GM19328 (cell line): ENCODE measurements around the gene P2RY14.

ENCODE experiments used
- ATAC-seq: cut with Tn5 transposase; IDR thresholded peaks from one replicate; pipeline ENCODE4 v1.9.1; 2021; ENCODE audit warnings: mild to moderate bottlenecking, moderate library complexity; ENCODE audit not compliant: unreplicated experiment

Gene P2RY14

DNA sequence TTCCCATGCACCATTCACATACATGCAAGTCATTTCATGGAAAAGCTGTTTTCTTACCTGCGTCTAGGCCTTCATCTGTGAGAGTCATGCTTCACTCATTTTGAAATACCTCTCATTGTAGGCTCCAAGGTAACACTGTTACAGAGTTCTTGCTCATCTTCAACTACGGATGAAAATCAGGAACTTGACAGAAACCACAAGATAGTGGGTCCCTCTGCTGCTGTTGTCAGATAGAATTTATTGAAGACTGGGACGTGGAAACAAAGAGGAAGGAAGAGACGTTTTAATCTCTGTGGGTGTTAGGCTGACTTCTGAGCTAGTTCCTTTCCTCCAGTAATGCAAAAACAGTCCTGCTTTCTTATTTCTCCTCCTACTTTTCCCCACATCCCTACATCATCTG is at the start of gene P2RY14:
P2RY14 (minus strand) TSS at position 313 of the 400 bp plus-strand sequence. CDS start 64,226 bp downstream, outside the sequence.
- ATAC-seq: no peak

DNA sequence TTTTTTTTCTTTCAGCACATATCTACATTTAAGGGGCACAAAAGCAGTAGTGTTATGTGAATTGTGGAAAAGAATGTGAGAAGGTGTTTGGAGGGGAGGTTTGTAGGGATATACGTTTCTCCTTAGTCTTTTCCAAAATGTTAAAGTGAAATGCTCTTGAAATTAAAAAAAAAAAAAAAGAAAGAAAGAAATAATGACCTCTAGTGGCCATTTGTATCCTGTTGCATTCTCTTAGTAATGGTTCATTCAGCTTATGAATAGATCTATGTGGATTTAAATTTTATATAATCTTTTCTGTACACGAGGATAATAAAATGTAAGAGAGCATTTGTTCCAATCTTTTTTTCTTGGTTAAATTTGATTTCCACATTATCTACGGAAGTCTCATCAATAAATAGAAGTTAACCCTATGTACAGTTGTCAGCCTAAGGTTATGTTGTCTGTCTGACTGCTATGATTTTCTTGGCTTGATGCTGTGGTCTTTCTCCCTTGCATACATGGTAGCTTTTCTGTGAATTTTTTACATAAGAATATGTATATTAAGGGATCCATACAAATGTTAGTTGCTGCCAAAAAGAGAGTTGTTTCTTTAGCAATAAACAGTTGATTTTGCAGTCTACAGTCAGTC is 49.3 kb upstream of the P2RY14 start:
- ATAC-seq: no peak

DNA sequence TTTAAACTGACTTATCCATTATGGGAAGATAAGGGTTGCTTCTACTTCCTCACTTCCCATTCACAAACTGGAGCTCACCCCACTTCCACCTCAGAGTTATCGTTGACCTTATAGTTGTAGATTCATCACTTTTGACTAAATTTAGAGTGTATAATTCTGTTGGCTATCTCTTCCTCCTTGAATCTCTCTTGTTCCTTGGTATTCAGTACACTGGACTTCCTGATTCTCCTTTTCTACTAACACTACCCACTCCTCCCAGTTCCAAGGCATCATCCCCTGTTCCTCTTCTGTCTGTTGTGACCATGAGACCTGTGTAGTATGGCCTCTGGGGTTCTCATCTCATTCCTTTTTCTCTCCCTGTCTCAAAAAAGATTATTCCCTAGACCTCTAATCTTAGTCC is 44.2 kb upstream of the P2RY14 start:
- ATAC-seq: no peak

DNA sequence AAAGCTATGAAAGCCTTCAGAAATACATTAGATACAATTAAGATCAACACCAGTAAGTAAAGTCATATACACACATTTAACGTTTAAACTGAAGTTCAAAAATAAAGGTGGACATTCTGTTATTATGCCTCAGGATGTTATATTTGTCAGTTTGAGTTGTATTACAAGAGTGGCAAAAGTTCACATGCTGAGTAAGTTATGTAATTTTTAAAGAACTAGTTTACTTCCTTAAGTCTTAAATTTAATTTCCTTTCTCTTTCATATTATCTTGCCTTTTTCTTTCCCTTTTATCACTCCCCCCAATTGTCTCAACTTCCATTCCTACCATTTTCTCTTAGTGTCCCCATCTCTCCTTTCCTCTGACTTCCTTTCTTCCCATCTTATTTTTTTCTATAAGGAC is 43.2 kb upstream of the P2RY14 start:
- no peak for ATAC-seq

DNA sequence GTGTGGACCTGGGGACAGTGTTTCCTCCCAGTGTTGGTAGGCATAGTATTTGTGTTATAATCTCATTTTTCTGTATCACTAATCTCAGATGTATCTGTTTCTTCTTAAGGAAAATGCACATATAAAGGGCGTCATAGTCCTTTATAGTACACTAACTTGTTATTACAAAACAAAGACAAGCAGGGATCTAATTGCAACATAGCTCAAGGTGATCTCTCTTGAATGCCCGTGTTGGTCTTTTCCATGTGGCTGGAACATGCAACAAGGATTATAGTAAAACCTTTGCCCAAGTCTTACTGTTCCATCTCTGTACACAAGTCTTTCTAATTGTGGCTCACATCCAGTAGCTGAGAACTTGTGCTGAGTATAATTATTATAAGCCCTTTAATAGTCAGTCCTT is 41.8 kb upstream of the P2RY14 start:
- no peak for ATAC-seq

DNA sequence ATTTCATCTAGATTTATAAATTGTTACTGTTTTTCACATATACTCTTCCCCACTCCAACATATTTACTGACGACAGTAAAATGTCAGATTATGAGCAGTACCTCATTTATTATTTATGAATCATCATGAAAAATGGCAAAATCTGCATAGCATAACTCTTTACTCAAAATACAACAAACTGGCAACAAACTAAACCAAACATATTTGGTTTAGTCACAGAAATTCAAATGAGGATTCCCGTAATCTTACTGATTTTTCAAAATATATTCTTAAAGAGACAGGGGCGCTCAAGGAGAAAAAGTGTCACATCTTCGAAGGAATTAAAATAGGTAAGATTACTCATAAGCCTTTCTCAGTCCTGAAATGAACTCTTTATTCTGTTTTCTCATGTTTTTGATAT is 41.3 kb upstream of the P2RY14 start:
- ATAC-seq: no peak

DNA sequence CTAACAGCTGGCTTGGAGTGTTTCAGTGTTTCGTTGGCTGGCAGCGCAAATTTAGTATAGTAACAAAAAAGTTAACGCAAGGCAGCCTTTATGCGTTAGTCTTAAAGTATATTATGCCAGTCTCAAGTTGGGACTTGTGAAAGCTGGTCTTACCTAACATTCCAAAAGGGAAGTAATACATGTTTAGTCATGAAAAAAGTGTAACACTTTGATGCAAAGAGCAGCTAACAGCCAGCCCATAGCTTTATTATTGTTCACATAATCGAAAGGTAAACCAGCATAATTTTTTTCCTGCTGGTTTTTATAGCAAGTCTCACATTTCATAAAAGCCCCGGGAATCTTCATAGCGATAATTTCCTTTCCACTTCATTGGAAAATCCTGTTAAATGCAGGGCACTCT is 40.6 kb upstream of the P2RY14 start:
- ATAC-seq: no peak

DNA sequence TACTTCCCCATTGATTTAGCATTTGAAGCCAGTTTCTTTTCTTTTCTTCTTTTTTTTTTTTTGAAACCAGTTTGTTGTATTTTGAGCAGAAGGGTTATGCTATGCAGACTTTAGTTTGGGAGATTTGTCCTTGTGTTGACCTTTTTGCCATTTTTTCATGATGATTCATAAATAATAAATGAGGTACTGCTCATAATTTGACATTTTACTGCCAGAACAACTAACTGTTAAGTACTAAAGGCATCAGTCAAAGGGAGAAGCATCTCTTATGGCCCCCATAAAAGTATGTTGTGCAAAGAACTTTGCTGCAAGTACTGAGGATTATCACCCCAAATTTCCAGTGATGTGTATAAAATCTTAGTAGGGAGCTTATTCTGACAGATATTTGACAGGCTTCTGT is 40.0 kb upstream of the P2RY14 start:
- ATAC-seq: no peak

DNA sequence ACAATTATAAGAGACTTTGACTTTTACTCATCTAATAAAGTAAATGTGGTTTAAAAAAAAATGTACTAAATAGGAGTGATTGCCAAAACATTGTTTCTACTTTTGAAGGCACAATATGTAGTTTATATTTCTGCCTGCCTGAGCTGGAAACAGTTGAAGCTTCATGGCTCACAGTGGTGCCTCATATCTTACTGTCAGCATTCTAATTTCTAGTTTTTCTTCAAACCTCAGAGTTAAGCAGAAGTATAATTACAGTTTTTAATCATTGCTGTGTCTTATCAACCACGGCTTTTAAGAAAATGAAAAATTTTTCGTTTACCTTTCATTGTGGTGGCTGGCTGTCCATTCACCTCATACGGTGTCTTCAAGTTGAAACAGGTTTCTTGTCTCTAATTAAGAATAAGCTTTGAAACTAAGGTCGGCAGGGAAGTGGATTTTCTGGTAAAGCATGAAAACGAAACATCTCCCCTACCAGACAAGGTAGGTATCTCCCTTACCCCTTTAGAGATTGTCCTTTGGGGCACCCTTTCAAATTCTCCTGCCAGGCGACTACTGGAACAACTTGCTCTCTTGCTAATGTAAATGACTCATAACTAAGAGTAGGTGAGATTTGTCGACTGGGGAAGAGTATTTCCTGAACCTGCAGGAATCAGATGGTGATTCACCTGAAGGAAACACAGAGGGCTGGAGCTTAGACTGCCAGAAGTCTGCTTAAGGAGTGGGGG is 38.1 kb upstream of the P2RY14 start, which contains the start of gene GPR87:
GPR87 (minus strand) TSS at position 554 of the 725 bp plus-strand sequence. CDS start 16,720 bp downstream, outside the sequence.
- no peak for ATAC-seq

DNA sequence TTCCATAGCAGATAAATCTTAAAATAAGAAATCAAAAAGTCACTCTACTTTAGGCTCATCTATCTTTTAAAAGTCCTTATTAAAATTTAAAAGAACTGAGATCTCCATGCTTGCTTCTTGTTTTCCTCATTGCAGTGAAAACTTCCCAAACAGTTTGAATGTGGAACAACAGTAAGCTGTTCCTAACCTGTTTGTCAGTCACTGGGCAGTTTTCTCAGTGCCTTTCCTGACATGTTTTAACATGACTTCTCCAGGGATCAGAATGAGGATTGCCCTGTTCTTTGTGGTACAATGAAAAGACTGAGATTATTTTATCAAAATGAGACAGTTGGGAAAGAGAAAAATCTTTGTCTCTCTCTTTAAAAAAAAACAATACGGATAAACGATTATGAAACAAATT is 37.5 kb upstream of the P2RY14 start:
- ATAC-seq: no peak

DNA sequence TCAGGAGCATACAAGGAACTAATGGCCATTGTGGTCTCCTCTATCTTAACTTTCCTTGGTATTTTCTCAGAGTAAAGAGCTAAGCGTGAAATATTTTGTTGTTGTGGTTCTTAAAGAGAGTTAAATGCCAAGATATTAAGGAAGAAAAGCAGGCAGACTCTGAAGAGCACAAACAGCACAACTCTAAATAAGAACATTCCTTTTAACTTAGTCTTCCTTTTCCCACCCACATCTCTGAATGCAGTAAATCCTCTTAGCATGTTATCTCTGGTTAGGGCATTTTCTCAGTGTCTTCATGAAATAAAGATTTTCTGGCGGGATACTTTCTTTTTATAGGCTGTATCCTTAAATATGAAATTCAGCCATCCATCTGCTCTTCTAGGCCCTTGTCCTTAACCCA is 36.8 kb upstream of the P2RY14 start:
- ATAC-seq: no peak

DNA sequence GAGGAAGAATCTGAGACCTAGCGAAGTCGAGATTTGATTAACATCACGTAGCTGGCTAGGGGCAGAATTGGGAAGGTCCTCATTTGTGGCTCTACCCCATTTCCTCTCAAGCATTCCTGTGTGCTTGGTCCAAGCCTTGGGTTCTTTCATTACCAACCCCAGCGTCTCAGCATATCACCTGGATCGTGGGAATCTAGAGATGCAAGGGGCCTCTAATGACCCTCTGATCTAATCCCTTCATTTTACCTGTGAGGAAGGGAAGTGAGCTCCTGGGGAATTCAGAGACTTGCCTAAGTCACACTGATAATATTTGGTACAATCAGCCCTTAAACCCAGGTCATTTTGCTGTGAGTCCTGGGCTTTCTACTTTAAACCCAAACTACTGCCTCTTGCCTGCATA is 36.3 kb upstream of the P2RY14 start:
- ATAC-seq: no peak

DNA sequence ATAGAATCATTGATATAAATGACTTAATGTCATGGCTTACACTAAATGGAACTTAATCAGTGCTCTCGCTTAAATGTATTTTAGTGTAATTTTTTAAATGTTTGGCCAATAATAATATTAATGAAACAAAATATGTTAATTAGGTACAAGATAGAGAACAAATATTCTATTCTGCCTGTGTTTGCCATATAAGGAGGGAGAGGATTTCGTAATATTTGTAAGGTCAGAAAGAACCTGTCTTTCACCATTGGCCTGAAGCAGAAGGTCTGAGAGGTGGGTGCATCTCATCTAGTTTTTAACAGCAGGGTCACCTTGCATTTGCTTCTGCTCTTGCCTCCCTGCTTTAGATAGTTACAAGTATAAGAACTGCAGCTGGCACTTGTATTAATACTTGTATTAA is 35.8 kb upstream of the P2RY14 start:
- no peak for ATAC-seq

DNA sequence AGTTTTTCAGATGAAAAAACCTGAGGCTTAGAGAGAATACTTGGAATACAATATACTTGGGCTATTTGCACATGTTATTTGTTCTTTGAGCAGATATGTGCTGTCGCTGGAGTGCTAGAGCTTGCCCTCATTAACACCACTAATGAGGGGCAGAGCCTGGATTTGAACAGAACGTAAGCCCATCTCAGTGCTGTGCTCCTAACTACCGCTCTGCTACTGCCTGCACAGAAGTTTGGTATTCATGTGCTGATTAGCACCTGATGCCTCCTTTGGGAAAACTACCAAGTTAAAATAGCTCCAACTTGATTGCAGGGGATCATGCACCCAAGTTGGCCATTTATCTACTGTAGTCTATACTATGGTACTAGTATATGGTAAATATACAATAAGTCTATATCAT is 34.6 kb upstream of the P2RY14 start:
- no peak for ATAC-seq

DNA sequence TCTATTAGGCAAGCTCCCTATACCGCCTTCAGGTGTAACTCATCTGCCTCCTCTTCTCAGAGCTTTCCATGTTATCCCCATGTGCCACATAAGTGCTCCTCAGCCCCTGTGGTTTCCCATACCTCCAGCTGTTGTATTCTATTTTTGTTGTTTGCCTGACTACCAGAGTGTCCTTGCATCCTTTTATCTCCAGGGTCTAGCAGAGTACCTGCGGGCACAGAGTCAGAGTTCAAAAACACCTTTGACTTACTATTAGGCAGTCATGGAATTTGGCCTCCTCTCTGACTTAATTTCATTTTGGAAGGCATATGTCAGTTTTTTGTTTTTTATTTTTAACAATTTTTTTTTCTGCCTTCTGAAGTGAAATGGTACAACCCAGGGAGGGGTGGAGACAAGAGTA is 31.2 kb upstream of the P2RY14 start:
- no peak for ATAC-seq

DNA sequence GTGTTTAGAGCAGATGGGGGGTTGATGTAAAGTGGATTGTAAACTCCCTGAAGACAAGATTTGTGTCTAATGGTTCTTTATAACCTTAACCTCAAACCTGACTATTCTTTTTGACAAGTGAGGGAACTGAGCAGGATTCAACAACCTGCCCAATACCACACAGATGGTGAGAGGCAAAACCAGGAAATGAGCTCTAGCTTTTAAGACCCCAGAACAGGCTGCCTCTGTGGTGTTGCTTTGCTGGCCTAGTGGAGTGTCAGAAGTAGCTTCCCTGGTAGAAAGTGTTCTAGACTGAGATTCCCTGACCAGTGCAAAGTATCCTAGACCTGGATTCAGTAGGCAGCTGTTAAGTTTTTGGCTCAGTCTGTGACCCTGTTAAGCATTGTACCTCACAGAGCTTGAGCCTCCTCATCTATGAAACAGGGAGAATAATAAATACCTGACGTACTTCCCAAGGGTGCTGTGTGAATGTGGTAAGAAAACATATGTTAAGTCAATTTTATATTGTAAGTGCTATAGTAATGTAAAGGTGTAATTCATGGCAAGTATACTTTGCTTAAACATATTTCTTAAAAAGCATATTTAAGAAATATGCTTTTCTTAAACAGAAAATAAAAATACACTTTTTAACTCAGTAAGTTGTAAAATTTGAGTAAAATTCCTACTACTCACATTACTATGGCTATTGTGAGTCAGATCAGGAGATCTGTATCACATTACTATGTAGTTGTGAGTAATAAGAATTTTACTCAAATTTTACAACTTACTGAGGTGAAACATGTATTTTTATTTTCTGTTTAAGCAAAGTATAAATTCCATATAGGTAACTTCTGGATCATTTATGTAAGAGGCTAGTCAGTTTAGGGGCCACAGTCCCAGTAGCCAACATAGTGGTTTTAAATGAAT is 29.5 kb upstream of the P2RY14 start:
- ATAC-seq: no peak

DNA sequence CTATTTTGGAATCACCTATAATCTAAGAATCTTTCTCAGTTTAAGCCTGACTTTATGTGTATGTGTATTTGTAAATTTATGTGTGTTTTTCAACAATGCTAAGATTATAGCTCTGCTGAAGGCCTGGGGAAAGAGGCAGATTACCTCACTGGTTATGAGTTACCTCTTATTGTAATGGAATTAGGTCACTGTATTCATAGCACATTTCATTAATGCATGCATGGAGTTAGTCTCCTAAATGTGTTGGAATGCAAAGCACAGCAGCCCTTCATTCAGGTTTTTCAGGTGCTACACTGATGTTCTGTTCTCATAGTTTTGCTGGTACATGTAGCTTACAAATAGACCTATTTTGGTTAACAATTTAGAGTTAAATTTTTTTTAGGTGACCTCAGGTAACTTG is 28.8 kb upstream of the P2RY14 start:
- ATAC-seq: no peak

DNA sequence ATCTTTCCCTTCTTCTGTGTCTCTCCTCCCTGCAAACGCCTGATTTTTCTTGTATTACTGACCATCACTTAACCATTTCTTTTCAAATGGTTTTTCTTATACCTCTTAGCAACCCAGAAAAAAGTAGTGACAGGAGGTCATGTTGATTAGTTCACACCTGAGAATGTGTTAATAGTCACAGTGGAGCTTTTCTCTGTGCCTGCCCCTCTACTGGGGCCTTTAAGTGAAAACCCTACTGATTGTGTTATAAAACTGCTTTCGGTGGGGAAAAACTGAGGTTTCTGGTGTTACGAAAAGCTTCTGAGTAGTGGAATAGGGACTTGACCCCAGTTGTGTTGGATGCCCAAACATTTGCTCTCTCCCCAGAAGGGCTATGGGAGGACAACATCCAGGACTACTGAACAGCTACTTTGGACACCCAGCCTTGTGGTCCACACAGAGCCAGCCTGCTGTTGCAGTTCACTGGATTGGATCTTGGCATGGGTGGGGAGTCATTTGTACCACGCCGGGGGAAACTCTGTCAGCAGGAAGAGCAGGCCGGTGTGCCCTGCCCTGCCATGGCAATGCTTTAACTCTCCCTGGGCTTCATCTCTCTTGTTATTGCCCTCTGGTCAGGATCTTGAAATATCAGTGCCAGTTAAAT is 27.9 kb upstream of the P2RY14 start:
- no peak for ATAC-seq

DNA sequence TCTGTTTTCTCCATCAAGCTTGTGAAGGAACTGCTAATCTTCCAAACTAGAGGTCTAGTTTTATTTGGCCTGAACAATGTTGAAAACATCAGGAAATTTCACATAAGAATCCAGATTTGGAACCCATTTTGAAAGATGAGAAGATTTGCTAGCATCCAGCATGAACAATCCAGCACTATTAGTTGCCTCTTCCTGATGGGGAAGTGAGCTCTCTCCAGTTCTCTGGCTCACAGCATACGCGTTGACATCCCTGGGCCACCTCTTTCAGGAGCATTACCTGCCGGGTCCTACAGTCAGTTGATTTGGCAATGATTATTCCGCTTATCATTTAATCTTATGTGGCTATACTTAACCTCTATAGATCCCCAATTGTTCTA is 27.4 kb upstream of the P2RY14 start:
- ATAC-seq: no peak

DNA sequence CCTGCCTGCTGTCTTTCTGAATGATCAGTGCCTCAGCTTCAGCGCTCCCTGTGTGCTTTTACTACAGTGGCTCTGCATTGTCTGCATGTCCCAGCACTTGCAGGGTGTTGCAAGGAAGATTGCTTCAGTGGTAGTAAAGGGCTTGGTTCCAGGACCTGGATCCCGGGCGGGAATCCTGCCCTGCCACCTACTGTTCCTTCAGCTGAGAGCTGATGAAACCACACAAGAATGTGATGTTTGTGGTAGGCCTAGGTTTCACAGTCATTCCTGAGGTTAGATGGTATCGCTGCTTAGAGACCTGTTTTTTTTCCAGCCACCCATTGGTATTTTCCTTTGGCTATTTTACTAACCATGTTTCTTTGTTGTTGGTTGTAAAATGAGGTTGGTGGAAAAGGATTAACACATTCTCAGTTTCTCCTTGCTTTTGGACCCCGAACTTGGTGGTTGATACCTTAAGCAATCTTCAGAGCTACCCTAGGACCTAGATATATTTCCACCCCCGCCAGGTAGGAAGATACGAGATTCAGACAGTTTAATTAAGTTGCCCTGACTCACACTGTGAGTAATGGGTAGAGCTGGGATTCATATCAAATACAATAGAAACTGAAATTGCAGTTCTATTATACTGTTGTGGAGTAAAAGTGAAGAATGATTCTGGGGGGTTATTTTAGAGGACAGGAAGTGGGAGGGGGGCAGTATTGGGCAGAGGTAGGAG is 26.9 kb upstream of the P2RY14 start:
- ATAC-seq: no peak

DNA sequence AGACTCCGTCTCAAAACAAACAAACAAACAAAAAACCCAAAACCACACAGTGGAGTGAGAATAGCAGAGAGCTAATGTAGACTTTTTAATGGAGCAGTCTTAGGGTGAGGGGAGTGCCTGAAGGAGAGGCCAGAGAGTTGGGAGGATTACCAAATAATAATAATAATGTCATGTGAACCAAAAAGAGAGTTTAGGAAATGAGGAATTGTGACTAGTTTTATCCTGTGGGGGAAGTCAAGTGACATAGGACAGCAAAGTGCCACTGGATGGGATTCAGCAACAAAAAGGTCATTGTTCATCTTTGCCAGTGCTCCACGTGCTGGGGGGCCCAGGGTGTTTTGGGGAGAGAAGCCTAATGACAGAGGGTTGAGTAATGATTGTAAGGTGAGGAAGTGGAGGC is 25.4 kb upstream of the P2RY14 start:
- ATAC-seq: no peak
